ENCODE measurements around the gene AACS.
"Not testable (repeated sequence)": the region's sequence is repeated elsewhere in the genome, so short reads cannot be mapped to it uniquely, and the experiment has no call there.

The AACS gene

DNA sequence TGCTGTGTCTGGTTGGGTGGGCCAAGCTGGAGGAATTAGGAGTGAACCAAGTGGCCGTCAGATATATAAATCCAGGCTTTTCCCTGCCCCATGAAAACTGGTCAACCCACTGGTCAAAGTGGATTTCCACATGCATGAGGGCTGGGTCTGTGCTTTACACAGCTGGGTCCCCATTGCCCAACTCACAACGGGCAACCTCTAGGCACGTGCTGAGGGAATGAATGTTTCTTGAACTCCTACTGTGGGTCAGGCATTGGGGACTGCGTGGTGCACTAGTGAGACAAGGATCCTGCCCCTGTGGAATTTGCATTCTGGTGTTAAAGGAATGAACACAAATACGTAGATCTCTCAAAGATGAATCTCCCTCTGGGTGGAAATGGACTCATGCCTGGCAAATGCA, 7.5 kb upstream of the AACS start:
- DNase-seq = no peak

DNA sequence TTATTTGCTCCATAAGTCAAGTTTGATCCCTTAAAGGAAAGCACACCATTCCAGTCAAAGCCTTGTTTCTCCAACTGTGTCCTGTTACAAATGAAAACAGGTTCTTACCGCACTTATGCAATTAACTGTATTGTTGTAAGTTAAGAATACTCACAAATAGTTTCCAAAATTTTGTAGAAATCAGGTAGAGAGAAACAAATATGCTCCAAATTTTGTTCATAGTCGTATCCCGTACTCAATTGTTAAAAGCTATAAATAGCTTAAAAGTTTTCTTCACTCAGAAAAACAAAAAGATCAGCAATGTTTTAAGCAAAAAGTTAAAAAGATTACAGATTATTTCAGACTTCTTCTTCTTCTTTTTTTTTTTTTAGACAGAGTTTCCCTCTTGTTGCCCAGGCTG, 4.0 kb upstream of the AACS start:
- DNase-seq = no peak

DNA sequence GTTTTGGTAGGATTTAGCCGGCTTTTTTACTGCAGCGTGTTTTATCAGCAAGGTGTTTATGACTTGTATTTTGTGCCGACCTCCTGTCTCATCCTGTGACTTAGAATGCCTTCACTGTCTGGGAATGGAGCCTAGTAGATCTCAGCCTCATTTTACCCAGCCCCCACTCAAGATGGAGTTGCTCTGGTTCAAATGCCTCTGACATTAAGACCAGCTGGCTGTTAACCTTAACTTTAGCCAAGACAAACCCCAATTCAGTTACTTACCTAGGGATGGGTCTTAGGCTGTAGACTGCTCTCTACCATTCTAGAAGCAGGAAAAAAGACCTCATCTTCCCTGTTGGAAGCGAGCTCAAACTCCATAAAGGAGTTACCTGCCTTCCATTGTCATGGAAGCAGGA, 1.7 kb upstream of the AACS start:
- DNase-seq = not testable (repeated sequence)

DNA sequence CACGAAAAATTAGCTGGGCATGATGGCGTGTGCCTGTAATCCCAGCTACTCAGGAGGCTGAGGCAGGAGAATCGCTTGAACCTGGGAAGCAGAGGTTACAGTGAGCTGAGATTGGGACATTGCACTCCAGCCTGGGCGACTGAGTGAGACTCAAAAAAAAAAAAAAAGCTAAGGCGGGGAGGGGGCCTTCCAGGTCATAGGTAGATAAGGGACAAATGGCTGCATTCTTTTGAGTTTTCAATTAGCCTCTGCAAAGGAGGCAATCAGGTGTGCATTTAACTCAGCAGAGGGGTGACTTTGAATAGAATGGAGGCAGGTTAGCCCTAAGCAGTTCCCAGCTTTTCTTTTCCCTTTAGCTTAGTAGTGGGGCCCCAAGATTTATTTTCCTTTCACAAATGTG, 743 bp upstream of the AACS start:
- no peak for DNase-seq

DNA sequence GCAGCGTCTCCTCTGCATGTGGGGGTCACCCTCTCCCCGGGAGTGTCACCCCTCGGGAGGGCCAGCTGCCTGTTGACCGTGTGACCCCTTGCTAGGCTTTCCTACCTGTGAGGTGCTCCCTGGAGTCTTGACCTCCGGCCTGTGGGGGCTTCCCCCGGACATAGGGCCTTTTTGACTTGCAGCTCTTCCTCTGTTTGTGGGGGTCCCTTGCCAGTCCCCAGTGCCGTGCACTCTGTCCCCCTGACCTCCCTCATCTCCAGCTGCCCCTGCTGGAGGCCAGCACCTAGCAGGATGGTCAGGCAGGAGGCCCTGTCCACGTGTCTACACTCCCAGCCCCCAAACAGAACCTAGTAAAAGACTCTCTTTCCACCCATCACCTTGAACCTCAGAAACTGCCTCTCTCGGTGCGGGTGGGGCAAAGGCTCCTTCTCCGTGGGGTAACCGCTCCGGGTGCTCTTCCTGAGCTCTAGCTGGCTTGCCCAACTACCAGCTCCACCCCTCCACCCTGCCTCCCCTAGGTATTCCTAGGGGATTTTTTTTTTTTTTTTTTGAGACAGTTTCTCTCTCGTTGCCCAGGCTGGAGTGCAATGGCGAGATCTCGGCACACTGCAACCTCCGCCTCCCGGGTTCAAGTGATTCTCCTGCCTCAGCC, 810 bp downstream of the AACS start:
- no peak for DNase-seq

DNA sequence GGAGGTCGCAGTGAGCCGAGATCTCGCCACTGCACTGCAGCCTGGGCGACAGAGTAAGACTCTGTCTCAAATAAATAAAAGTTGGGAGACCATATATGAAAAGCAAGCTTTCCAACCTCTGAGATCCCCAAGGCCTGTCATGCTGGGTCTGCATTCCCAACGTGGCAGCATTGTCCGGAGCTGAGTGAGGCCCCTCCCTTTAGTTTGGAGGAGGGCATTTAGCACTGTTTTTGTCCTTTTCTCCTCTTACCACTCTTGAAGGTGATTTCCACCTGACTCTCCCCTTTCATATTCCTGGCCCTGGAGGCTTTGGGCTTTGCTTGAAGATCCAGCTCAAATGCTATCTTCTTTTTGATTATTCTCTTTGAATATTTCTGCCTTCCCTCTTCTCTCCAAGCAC, 3.2 kb downstream of the AACS start:
- DNase-seq = no peak

DNA sequence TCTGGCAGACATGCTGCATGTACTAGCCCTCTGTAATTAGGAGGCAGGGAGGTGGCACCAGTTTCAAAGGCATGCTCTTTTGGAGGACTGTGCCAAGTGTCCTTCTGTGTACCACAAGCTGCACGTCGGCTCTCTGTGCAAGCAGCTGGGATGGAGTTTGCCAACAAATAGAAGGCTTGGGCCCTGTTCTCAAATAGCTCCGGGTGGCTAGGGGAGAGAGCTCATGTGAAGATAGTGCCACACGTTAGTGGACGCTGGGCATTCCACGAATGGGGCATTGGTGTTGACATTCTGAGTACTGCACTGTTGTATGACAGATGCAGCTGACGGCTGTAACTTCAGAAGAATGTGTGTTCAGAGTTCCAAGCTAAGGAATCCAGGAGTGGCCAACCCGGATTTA, 4.4 kb downstream of the AACS start:
- DNase-seq = no peak

DNA sequence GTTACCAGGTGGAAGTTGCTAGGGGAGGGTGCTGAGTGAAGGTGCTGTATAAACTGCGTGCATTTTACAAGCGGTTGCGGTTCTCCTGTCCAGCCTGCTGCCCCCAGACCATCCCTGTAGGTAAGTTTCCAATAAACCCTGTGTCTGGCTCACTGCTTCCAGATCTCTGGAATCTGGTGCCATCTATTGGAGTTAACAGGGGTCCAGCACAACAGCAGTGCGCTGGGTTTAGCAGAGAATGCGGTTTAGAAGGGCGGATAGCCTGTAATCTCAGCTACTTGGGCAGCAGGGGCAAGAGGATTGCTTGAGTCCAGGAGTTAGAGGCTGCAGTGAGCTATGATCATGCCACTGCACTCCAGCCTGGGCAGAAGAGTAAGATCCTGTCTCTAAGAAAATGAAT, 4.9 kb downstream of the AACS start:
- no peak for DNase-seq

DNA sequence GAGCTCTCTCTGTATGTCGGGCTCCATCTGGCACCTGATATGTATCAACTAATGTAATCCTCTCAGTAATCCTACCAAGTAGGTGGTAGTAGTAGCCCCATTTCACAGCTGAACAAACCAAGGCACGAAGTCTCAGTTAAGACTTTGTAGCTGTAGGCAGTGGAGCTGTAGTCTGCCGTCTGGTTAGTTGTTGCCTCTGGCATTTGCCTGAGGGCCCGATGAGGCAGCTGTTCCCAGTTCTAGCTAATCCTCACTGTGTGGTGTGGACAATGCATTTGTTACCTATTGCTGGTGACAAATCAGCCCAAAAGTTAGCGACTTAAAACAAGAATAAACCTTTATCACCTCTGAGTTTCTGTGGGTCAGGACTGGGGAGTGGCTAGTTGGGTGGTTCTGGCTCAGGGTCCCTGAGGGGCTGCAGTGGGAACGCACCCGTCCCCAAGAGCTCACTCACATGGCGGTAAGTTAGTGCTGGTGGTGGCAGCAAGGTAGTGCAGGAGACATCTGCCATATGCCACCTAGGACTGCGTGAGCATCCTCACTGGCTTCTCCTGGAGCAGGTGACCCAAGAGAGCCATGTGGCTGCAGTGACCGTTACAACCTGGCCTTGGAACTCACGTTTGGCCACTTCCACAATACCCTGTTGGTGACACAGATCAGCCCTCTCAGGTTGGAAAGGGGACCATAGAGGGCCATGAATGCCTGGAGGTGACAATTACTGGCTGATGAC, 5.6 kb downstream of the AACS start:
- DNase-seq = no peak

DNA sequence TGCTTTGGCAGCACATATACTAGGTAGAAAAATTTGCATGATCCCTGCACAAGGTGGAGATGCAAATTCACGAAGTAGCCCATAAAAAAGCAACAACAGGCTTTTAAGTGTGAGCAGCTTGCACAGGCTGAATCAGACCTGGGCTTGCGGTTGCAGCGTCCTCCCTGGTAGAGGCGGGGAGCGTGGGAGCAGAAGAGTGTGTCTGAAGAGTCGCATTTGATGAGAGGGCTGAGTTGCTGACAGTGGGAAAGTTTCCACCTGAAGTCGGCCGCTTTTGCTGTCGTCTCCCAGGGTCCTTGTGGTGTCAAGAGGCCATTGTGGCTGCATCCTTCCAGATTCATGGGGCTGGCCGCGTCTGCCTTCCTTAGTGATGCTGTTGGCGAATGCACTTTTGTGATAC, 6.2 kb downstream of the AACS start:
- no peak for DNase-seq

DNA sequence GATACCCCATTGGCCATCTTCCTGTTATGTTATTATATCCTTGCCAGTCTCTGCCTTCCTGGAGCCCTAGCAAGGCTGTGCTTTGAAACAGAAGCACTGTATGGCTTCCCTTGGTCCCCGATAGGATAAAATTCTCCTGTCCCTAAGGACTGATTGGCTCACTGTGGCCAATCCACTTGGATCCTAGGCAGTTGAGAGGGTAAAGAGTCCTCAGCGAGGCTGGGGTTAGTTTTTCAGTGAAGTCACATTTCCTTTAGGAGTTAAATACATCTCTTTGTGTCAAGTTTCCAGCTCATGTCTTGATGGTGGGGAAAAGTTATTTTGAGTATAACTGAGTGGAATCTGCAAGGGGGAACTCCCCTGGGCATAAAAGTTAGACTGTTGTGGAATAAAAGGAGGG, 7.3 kb downstream of the AACS start:
- DNase-seq = no peak

DNA sequence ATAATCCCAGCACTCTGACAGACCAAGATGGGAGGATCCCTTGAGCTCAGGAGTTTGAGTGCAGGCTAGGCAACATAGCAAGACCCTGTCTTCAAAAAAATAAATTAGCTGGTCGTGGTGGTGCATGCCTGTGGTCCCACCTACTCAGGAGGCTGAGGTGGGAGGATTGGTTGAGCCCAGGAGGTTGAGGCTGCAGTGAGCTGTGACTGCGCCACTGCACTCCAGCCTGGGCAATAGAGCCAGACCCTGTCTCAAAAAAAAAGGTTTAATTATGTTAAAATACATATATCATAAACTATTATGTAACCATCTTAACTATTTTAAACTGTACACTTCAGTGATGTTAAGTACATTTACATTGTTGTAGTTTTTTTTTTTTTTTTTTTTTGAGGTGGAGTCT, 9.1 kb downstream of the AACS start:
- not testable (repeated sequence) for DNase-seq

DNA sequence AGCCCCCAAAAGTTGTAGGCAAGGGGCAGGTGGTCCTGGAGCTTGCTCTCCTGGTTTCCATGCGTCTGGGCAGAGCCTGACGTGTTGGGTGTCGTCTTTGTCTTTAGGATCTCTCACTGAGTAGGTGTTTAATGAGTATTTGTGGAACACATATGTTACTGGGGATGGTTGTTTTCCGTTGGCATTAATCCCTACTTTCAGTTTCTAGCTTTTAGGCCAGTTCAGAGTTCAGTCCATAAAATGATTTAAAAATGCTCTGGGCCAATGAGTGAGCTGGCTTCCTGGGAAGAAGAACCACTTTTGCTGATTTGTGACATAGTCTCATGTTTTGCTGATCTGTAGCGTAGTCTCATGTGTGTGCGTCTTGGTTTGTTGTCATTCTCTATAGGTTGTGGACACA, 10.9 kb downstream of the AACS start:
- no peak for DNase-seq

DNA sequence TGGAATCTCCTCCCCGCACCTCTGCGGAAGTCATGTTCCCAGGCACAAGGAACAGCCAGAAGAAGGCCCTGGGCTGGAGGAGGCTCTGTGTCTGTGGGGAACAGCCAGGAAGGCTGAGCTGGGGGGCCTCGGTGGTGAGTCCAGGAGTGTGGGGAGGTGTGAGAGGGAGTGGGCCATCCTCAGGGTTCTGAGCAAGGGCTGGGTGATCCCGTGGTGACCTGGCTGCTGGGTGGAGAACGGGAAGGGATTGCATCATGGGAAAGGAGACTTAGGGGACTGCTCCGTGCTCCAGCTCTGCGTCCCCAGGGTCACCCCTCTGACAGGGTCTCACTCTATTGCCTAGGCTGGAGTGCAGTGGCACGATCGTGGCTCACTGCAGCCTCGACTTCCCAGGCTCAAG, 13.8 kb downstream of the AACS start:
- DNase-seq = no peak

DNA sequence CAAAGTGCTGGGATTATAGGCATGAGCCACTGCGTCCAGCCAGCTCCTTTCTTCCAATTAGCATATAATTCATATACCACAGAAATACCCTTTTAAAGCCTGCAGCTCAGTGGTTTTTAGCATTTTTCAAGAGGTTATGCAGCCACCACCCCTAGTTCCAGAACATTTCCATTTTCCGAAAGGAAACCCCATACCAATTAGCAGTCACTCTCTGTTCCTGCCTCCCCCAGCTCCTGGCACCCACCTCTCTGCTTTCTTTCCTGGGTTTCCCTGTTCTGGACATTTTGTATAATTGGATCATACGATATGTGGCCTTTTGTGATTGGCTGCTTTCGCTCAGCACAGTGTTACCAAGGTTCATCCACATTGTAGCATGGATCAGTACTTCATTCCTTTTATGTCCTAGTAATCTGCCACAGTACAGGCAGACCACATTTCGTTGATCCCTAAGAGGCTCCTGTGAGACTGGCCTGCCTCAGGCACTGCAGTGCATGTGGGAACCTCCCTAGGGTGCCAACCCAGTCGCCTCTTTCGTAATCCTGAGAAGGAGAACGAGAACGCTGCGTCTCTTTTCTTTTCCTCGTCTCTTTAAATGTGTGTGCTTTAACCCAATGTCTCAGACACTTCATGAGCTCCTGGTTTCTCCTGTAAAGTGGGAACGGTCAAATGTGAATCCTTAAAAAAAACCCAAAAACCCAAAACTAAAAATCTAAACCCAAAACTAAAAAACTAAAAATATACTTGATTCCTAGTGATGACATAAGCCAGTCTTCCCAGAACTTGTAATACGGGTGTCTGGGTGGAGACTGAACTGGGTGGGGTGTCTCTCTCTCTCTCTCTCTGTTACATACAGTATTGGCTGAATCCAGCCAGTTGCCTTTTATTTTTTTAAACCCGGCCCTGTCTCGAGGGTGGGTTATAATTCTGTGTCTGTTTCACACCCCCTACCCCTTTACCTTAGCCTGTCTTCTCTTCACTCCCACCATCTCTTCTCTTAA, 14.7 kb downstream of the AACS start:
- no peak for DNase-seq

DNA sequence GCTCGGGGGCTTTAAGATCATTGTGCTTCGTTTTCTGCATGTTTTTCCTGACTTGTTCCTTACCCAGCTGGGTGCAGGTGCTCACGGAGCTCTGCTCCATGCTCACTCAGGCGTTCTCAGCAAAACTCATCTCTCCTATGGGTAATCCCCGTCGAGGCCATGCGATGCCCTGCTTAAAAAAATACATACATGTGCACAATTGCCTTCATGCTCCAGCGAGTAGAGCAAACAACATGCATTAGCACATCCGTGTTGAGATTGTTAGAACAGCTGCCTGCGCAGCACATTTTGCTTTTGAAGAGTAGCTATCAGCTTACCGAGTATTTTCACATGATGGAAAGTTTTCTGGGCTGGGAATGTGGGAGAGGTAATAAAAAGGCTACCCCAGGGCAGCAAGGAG, 16.2 kb downstream of the AACS start:
- DNase-seq = no peak

DNA sequence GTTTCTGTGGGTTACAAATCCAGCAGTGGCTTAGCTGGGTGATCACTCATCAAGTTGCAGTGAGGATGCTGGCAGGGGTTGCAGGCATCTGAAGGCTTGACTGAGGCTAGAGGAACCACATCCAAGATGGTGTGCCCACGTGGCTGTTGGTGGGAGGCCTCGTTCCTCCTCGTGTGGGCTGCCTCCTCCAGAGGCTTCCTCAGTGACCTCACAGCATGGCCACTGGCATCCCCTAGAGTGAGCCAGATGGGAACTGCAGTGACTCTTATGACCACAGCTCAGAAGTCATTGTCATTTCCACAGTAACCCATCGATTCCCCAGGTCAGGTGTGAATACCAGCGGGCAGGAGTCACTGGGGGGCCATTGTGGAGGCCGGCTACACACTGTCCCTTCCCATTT, 17.8 kb downstream of the AACS start:
- DNase-seq = no peak

DNA sequence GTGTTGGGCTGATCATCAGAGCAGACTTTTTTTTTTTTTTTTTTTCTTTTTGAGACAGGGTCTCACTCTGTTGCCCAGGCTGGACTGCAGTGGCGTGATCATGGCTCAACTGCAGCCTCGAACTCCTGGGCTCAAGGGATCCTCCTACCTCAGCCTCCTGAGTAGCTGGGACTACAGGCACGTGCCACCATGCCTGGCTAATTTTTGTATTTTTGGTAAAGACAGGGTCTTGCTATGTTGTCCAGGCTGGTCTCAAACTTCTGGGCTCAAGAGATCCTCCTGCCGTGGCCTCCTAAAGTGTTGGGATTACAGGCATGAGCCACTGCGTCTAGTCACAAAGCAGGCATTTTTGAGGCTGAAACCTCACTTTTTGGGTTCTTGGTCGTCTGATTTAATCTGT, 23.0 kb downstream of the AACS start:
- DNase-seq = not testable (repeated sequence)

DNA sequence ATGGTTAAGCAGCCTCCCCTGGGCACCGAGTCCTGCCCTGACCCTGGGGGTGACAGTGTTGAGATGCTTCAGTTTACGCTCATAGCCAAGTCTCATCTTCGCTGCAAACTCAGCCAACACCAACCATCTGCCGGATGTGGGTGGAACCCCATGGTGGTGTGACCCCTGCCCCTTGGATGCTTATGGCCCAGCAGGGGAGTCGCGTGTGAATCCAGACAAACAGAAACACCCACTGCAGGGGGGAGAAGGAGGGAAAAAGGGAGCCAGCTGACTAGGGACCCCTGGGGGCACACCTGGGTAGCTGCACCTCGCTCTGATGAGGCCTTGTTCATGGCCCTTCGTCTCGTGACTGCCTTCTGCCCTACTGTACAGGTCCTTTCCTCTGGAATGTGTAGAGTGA, 23.8 kb downstream of the AACS start:
- no peak for DNase-seq

DNA sequence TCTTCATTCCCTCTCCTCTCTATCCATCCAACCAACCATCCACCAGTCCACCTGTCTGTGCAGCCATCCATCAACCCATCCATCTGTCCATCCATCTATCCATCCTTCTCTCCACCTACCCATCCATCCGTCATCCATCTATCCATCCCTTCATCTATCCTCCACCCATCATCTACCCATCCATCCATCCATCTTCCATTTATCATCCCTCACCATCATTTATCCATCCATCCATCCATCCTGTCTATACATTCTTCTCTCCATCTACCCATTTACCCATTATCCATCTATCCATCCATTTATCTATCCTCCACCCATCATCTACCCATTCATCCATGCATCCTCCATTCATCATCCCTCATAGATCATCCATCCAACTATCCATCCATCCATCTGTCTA, 24.4 kb downstream of the AACS start:
- no peak for DNase-seq

DNA sequence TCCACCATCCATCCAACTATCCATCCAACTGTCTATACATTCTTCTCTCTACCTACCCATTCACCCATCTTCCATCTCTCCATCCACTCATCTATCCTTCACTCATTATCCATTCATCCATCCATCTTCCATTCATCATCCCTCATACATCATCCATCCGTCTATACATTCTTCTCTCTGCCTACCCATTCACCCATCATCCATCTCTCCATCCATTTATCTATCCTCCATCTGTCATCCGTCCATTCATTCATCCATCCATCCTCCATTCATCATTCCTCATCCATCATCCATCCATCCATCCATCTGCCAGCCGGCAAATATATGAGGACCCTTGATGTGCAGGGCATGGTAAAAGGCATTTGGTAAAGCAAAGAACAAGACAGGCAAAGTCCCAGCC, 25.2 kb downstream of the AACS start:
- DNase-seq = no peak

DNA sequence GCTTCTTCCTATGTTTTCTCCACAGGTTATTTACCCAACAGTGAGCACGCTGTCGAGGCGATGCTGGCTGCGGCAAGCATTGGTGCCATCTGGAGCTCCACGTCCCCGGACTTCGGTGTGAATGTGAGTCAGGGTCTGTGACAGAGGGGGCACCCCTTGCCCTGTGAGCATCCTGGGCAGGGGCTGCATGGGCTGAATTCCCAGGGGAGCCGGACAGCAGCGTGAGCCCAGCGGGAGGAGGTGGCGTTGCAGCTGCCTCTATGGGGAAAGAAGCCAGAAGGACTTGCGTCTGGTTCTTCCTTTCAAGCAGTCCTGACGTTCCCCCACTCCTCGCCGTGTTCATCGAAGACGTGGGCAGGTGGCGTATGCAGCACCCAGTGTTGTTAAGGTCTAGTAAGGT, 26.2 kb downstream of the AACS start:
- no peak for DNase-seq

DNA sequence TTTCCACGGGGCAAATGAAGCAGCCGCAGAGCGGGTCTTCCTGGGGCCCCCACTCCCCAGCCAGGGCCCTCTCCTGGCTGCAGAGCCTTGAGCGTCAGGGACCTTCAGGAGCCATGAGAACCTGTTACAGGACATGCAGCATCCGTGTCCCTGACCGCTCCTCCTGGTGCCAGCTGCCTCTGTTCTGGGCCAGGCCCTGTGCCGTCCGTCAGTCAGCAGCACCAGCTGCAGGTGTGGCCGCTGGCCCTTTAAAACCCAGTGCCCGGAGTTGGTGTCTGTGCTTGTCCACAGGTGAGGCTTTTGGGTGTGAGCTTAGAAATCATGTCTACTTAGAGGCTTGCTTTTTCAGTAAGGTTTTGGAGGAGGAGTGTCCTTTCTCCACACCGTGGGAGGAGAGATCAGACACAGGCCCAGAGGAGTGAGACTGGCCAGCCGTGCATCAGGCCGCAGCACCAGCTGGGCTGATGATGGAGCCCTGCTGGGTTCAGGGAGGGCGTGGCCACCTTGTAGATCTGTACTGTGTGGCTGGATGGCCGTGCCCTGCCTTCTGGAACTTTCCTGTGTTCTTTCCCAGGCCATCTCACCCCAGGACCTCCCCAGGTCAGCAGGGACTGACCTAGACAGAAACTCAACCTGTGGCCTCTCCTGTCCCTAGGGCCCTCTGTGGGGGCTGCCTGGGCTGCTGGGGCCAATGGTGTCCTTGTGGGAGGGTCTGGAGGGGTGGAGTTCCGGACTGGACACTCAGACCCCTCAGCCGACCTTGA, 27.1 kb downstream of the AACS start:
- no peak for DNase-seq

Data from activated CD4-positive, alpha-beta T cell treated with anti-CD3 and anti-CD28 coated beads for 1 hour (primary cell).